ENCODE data around the gene SAMD7. TPM values are rescaled to one million over a fixed set of nuclear protein-coding genes. Genes with fewer than 3 reads are reported as not detected.

The SAMD7 gene
- total RNA-seq, 2 experiments from 2014 or later: not detected

- intact Hi-C loops (cut with DNase I, micrococcal nuclease): no loop called here
- H3K27ac Mint-ChIP-seq: no peak overlapping the region
- H3K27me3 Mint-ChIP-seq: no peaks in the 10 kb centered on the region
- ChIA-PET CTCF (no interaction called here), POLR2A (no interaction called here)
- no peaks in the 10 kb centered on the region for H3K9me3 ChIP-seq (ENCODE audit: control insufficient read depth in 1 of 2, insufficient read depth in 1 of 2, low read length in 2 of 2)
- H3K27me3 ChIP-seq (ENCODE audit: control insufficient read depth in 1 of 2, insufficient read depth in 2 of 2, low read length in 2 of 2): peaks cover 0 to 2% of the 10 kb centered on the region in 2 experiments
- DNase-seq (no peak), ATAC-seq (ENCODE audit: poor library complexity) (no peak)
- TF ChIP-seq CTCF (IDR thresholded peaks at IDR 0.05): no peak
- no peak overlapping the region for H3K27ac ChIP-seq (ENCODE audit: low read depth in 1 of 2, low read length in 2 of 2)
- no peaks in the 10 kb centered on the region for H3K4me1 ChIP-seq (ENCODE audit: insufficient read depth, low read length)
- H3K36me3 Mint-ChIP-seq (ENCODE audit: low read depth): no peaks in the 10 kb centered on the region
- H3K4me3 Mint-ChIP-seq: no peak overlapping the region
- H3K36me3 ChIP-seq (ENCODE audit: insufficient read depth, low read length): no peaks in the 10 kb centered on the region
- H3K9me3 Mint-ChIP-seq: no peaks in the 10 kb centered on the region
- H3K4me3 ChIP-seq (ENCODE audit: low read length): no peak overlapping the region
- no peaks in the 10 kb centered on the region for H3K4me1 Mint-ChIP-seq (ENCODE audit: low read depth)
Measured at GRCh38 chr3:169923831-169924230, 12.5 kb downstream of the SAMD7 start.

- H3K9me3 ChIP-seq (ENCODE audit: control insufficient read depth in 1 of 2, insufficient read depth in 1 of 2, low read length in 2 of 2): no peaks in the 10 kb centered on the region
- no peaks in the 10 kb centered on the region for H3K36me3 ChIP-seq (ENCODE audit: insufficient read depth, low read length)
- Mint-ChIP-seq H3K36me3 (ENCODE audit: low read depth) (no peaks in the 10 kb centered on the region), H3K27me3 (peaks cover 12% of the 10 kb centered on the region), H3K4me3 (no peak overlapping the region), H3K27ac (no peak overlapping the region), H3K9me3 (no peaks in the 10 kb centered on the region), H3K4me1 (ENCODE audit: low read depth) (no peaks in the 10 kb centered on the region)
- intact Hi-C loops (cut with DNase I, micrococcal nuclease): no loop called here
- H3K27ac ChIP-seq (ENCODE audit: low read depth in 1 of 2, low read length in 2 of 2): no peak overlapping the region
- DNase-seq (peak in 3 of 14 experiments; percentile 11 to 41 (median 25)), ATAC-seq (ENCODE audit: poor library complexity) (peak; percentile 54)
- H3K4me3 ChIP-seq (ENCODE audit: low read length): no peak overlapping the region
- no peak for TF ChIP-seq CTCF (IDR thresholded peaks at IDR 0.05)
- ChIA-PET CTCF (interaction anchor here (0.9 kb wide), 1 partner anchor 37 kb away, joined by 3 read pairs; the partner anchor contains the start of gene SEC62), POLR2A (no interaction called here)
- H3K27me3 ChIP-seq (ENCODE audit: control insufficient read depth in 1 of 2, insufficient read depth in 2 of 2, low read length in 2 of 2): no peaks in the 10 kb centered on the region
- H3K4me1 ChIP-seq (ENCODE audit: insufficient read depth, low read length): no peaks in the 10 kb centered on the region
Measured at GRCh38 chr3:169929830-169930519, 18.6 kb downstream of the SAMD7 start.

- ChIA-PET CTCF (no interaction called here), POLR2A (no interaction called here)
- H3K27ac ChIP-seq (ENCODE audit: low read depth in 1 of 2, low read length in 2 of 2): no peak overlapping the region
- intact Hi-C loops (cut with DNase I, micrococcal nuclease): no loop called here
- no peak for ATAC-seq (ENCODE audit: poor library complexity)
- no peak overlapping the region for H3K4me3 ChIP-seq (ENCODE audit: low read length)
- peaks cover 12% of the 10 kb centered on the region for H3K27me3 Mint-ChIP-seq
- H3K9me3 ChIP-seq (ENCODE audit: control insufficient read depth in 1 of 2, insufficient read depth in 1 of 2, low read length in 2 of 2): no peaks in the 10 kb centered on the region
- H3K36me3 Mint-ChIP-seq (ENCODE audit: low read depth): no peaks in the 10 kb centered on the region
- no peaks in the 10 kb centered on the region for H3K36me3 ChIP-seq (ENCODE audit: insufficient read depth, low read length)
- H3K4me1 ChIP-seq (ENCODE audit: insufficient read depth, low read length): no peaks in the 10 kb centered on the region
- no peaks in the 10 kb centered on the region for H3K27me3 ChIP-seq (ENCODE audit: control insufficient read depth in 1 of 2, insufficient read depth in 2 of 2, low read length in 2 of 2)
- no peaks in the 10 kb centered on the region for H3K9me3 Mint-ChIP-seq
- H3K4me1 Mint-ChIP-seq (ENCODE audit: low read depth): no peaks in the 10 kb centered on the region
- no peak for DNase-seq
- H3K27ac Mint-ChIP-seq: no peak overlapping the region
- TF ChIP-seq CTCF (IDR thresholded peaks at IDR 0.05): no peak
- H3K4me3 Mint-ChIP-seq: no peak overlapping the region
Measured at GRCh38 chr3:169930843-169931242, 19.5 kb downstream of the SAMD7 start.

All from CD4-positive, alpha-beta T cell (primary cell).